H1 (cell line): ENCODE measurements around the gene DTX4. TPM values are rescaled to one million over a fixed set of nuclear protein-coding genes. Genes with fewer than 3 reads are reported as not detected.

Source experiments
- CTCF ChIA-PET: fragments of 300-600 bp; sonication (Branson Sonifier 250); formaldehyde crosslinking; loops from one replicate; lab custom pipeline; 2021; ENCODE audit not compliant: partially characterized antibody; lab: Charles Lee
- POLR2A ChIA-PET: fragments of 300-600 bp; sonication (Branson Sonifier 250); formaldehyde crosslinking; loops from one replicate; lab custom pipeline; 2021; ENCODE audit warnings: inconsistent platforms; ENCODE audit not compliant: partially characterized antibody; lab: Charles Lee
- DNase-seq, 2 experiments: peaks; one replicate each; pipeline versions ENCODE4 v3.0.0 to v3.0.0-alpha.2; 2010 to 2022; ENCODE audit warnings: low spot score in 2 of 2, low read depth in 1 of 2, mixed read lengths in 1 of 2
- FAIRE-seq: peaks from 2 replicates; lab custom pipeline; 2011; peaks lifted over from hg19 to GRCh38; lab: Jason Lieb, UNC
- H2AFZ ChIP-seq: 2 replicates; pipeline ENCODE4 v1.8.1; 2012; ENCODE audit warnings: low read length, inconsistent platforms
- H2AK5ac ChIP-seq: 2 replicates; pipeline ENCODE4 v1.6.1; 2013; ENCODE audit warnings: low read depth, low read length
- H2BK120ac ChIP-seq: replicated peaks from 2 replicates; pipeline ENCODE3; 2013; ENCODE audit warnings: low read depth, low read length, inconsistent platforms
- H2BK12ac ChIP-seq: 2 replicates; pipeline ENCODE4 v1.6.1; 2013; ENCODE audit warnings: low read depth, low read length
- H2BK15ac ChIP-seq: 2 replicates; pipeline ENCODE4 v1.6.1; 2013; ENCODE audit warnings: low read length
- H2BK20ac ChIP-seq: 2 replicates; pipeline ENCODE4 v1.6.1; 2013; ENCODE audit warnings: low read length
- H2BK5ac ChIP-seq: 2 replicates; pipeline ENCODE4 v1.6.1; 2013; ENCODE audit warnings: low read depth, low read length
- H3K14ac ChIP-seq: 2 replicates; pipeline ENCODE4 v1.6.1; 2013; ENCODE audit warnings: inconsistent platforms; ENCODE audit not compliant: insufficient read length
- H3K18ac ChIP-seq: 2 replicates; pipeline ENCODE4 v1.6.1; 2013; ENCODE audit warnings: low read length; ENCODE audit errors: extremely low read depth
- H3K23ac ChIP-seq: 2 replicates; pipeline ENCODE4 v1.6.1; 2013; ENCODE audit warnings: inconsistent platforms; ENCODE audit not compliant: insufficient read length
- H3K23me2 ChIP-seq: 2 replicates; pipeline ENCODE4 v1.6.1; 2013; ENCODE audit warnings: low read depth, low read length
- H3K27ac ChIP-seq: 2 replicates; pipeline ENCODE4 v1.6.1; 2011; ENCODE audit warnings: low read depth, low read length, inconsistent platforms
- H3K27me3 ChIP-seq, 4 experiments: replicated peaks in 1 of 4; 1 replicate in 1 of 4; 2 replicates in 3 of 4; pipeline versions ENCODE4 v1.6.1 to v1.8.1; 2011 to 2013; ENCODE audit warnings: low read length in 3 of 4, mild to moderate bottlenecking in 3 of 4, inconsistent platforms in 2 of 4, mixed read lengths in 2 of 4, moderate library complexity in 1 of 4; ENCODE audit not compliant: control insufficient read depth in 3 of 4, insufficient read depth in 3 of 4; ENCODE audit errors: extremely low read depth in 1 of 4
- H3K36me3 ChIP-seq, 4 experiments: 2 replicates each; pipeline versions ENCODE4 v1.6.1 to v1.8.1; 2011 to 2013; ENCODE audit warnings: mild to moderate bottlenecking in 4 of 4, low read length in 3 of 4, moderate library complexity in 2 of 4, control low read depth in 1 of 4, inconsistent platforms in 1 of 4; ENCODE audit not compliant: insufficient read depth in 4 of 4, control insufficient read depth in 2 of 4
- H3K4ac ChIP-seq: replicated peaks from 2 replicates; pipeline ENCODE3; 2013; ENCODE audit warnings: low read length, low read depth, mixed read lengths, inconsistent platforms; ENCODE audit not compliant: insufficient read length
- H3K4me1 ChIP-seq, 4 experiments: replicated peaks in 1 of 4; 1 replicate in 1 of 4; 2 replicates in 3 of 4; pipeline versions ENCODE4 v1.6.1 to v1.8.1; 2011 to 2013; ENCODE audit warnings: low read length in 3 of 4, inconsistent platforms in 2 of 4, mixed read lengths in 1 of 4; ENCODE audit not compliant: insufficient read depth in 4 of 4, control insufficient read depth in 3 of 4
- H3K4me2 ChIP-seq, 2 experiments: 2 replicates each; pipeline versions ENCODE4 v1.6.1 to v1.8.1; 2011 to 2013; ENCODE audit warnings: low read depth in 2 of 2, low read length in 2 of 2, control low read depth in 1 of 2, inconsistent platforms in 1 of 2, mild to moderate bottlenecking in 1 of 2; ENCODE audit not compliant: insufficient read depth in 1 of 2
- H3K4me3 ChIP-seq, 4 experiments: fragments of 200-600, 300-600 bp in 1 of 4; sonication (generic), shearing (Covaris generic), sonication (Bioruptor Twin) in 1 of 4; 2 replicates each; pipeline versions ENCODE4 v1.5.1 to v1.8.1; 2011 to 2016; ENCODE audit warnings: low read length in 4 of 4, low read depth in 3 of 4, control low read depth in 2 of 4, inconsistent platforms in 2 of 4, mild to moderate bottlenecking in 2 of 4, mixed read lengths in 1 of 4, moderate library complexity in 1 of 4; ENCODE audit not compliant: insufficient read depth in 2 of 4; ENCODE audit errors: extremely low read depth in 1 of 4
- H3K56ac ChIP-seq: replicated peaks from 2 replicates; pipeline ENCODE3; 2013; ENCODE audit warnings: low read depth, mild to moderate bottlenecking, mixed read lengths, low read length, inconsistent platforms; ENCODE audit not compliant: insufficient read length
- H3K79me1 ChIP-seq: 2 replicates; pipeline ENCODE4 v1.6.1; 2013; ENCODE audit warnings: low read depth, low read length, control low read depth
- H3K79me2 ChIP-seq, 2 experiments: 2 replicates each; pipeline versions ENCODE4 v1.6.1 to v1.8.1; 2012 to 2013; ENCODE audit warnings: low read length in 2 of 2, mild to moderate bottlenecking in 2 of 2, inconsistent platforms in 1 of 2; ENCODE audit not compliant: insufficient read depth in 2 of 2, control insufficient read depth in 1 of 2
- H3K9ac ChIP-seq, 4 experiments: replicated peaks in 1 of 4; 1 replicate in 1 of 4; 2 replicates in 3 of 4; pipeline versions ENCODE4 v1.6.1 to v1.8.1; 2011 to 2013; ENCODE audit warnings: low read depth in 3 of 4, low read length in 3 of 4, control low read depth in 2 of 4, mild to moderate bottlenecking in 2 of 4, moderate library complexity in 2 of 4, inconsistent platforms in 1 of 4; ENCODE audit errors: extremely low read depth in 1 of 4
- H3K9me3 ChIP-seq, 2 experiments: 2 replicates each; pipeline versions ENCODE4 v1.6.1 to v1.8.1; 2012 to 2013; ENCODE audit warnings: mild to moderate bottlenecking in 2 of 2, moderate library complexity in 2 of 2, control low read depth in 1 of 2, inconsistent platforms in 1 of 2, low read depth in 1 of 2, low read length in 1 of 2, mixed read lengths in 1 of 2; ENCODE audit not compliant: insufficient read depth in 2 of 2
- H4K20me1 ChIP-seq, 2 experiments: replicated peaks in 1 of 2; 2 replicates each; pipeline versions ENCODE3 to v1.8.1; 2011 to 2013; ENCODE audit warnings: inconsistent platforms in 2 of 2, low read length in 2 of 2, mild to moderate bottlenecking in 1 of 2; ENCODE audit not compliant: insufficient read depth in 2 of 2, control insufficient read depth in 1 of 2
- H4K5ac ChIP-seq: 2 replicates; pipeline ENCODE4 v1.6.1; 2013; ENCODE audit warnings: low read length, low read depth, mixed read lengths, inconsistent platforms; ENCODE audit not compliant: insufficient read length
- H4K8ac ChIP-seq: 2 replicates; pipeline ENCODE4 v1.8.0; 2013; ENCODE audit warnings: mild to moderate bottlenecking, moderate library complexity, low read length, inconsistent platforms; ENCODE audit not compliant: insufficient read depth; ENCODE audit errors: extremely low read depth
- H4K91ac ChIP-seq: replicated peaks from 2 replicates; pipeline ENCODE3; 2013; ENCODE audit warnings: low read length, mixed read lengths, inconsistent platforms; ENCODE audit not compliant: insufficient read length
- BACH1 ChIP-seq: IDR thresholded peaks from 2 replicates; pipeline ENCODE4 v1.6.1; 2012; ENCODE audit warnings: low read length, improper control_type of control experiment
- CHD2 ChIP-seq: IDR thresholded peaks from 2 replicates; pipeline ENCODE4 v1.6.1; 2012; ENCODE audit warnings: low read length, improper control_type of control experiment
- CTCF ChIP-seq, 3 experiments: IDR thresholded peaks; 1 replicate in 2 of 3; 2 replicates in 1 of 3; pipeline versions ENCODE4 v1.5.1 to v1.6.1; 2011; ENCODE audit warnings: low read length in 3 of 3, mild to moderate bottlenecking in 3 of 3, inconsistent platforms in 2 of 3, low read depth in 1 of 3, moderate library complexity in 1 of 3; ENCODE audit not compliant: insufficient read depth in 1 of 3; ENCODE audit errors: control extremely low read depth in 1 of 3
- FOSL1 ChIP-seq: IDR thresholded peaks from 2 replicates; pipeline ENCODE4 v1.6.1; 2011; ENCODE audit warnings: mild to moderate bottlenecking, low read depth, low read length, moderate library complexity; ENCODE audit not compliant: insufficient read depth
- JUND ChIP-seq: IDR thresholded peaks from 2 replicates; pipeline ENCODE4 v1.6.1; 2011; ENCODE audit warnings: mild to moderate bottlenecking, improper control_type of control experiment, low read length
- KDM1A ChIP-seq: fragments of 200-600, 300-600 bp; sonication (generic); IDR thresholded peaks from 2 replicates; pipeline ENCODE4 v1.7.1; 2016; ENCODE audit warnings: mild to moderate bottlenecking, low read length, borderline replicate concordance
- NRF1 ChIP-seq: IDR thresholded peaks from 2 replicates; pipeline ENCODE4 v1.6.1; 2011; ENCODE audit warnings: mild to moderate bottlenecking, low read depth, low read length, improper control_type of control experiment
- RAD21 ChIP-seq, 2 experiments: IDR thresholded peaks in 1 of 2; conservative IDR thresholded peaks in 1 of 2; 2 replicates each; pipeline ENCODE4 v1.6.1; 2011; ENCODE audit warnings: low read depth in 2 of 2, low read length in 2 of 2, improper control_type of control experiment in 1 of 2, inconsistent platforms in 1 of 2, mild to moderate bottlenecking in 1 of 2, moderate library complexity in 1 of 2
- SAP30 ChIP-seq: fragments of 300-600 bp; sonication (generic); IDR thresholded peaks from 2 replicates; pipeline ENCODE4 v1.7.1; 2012; ENCODE audit warnings: low read length, moderate library complexity, mild to moderate bottlenecking, inconsistent platforms; ENCODE audit not compliant: insufficient read depth, insufficient replicate concordance
- SP2 ChIP-seq: IDR thresholded peaks from 2 replicates; pipeline ENCODE4 v1.6.1; 2012; ENCODE audit warnings: mild to moderate bottlenecking, low read length, inconsistent platforms
- YY1 ChIP-seq: IDR thresholded peaks from 2 replicates; pipeline ENCODE4 v1.6.1; 2011; ENCODE audit warnings: low read depth, mild to moderate bottlenecking, low read length
- WGBS, 2 experiments: shearing (Covaris generic) in 1 of 2; methylation state at CpG; one replicate each; pipeline versions ENCODE4 v1.1.6 to v1.1.7; 2013 to 2015; ENCODE audit warnings: low lambda C conversion rate in 2 of 2, mixed read lengths in 2 of 2, inconsistent platforms in 1 of 2, low coverage in 1 of 2, missing lambda C conversion rate in 1 of 2; ENCODE audit not compliant: insufficient replicate concordance in 2 of 2, insufficient coverage in 1 of 2, insufficient read length in 1 of 2; ENCODE audit errors: extremely low coverage in 1 of 2, missing lambda C conversion rate in 1 of 2; 5-methylcytosine and 5-hydroxymethylcytosine counted together
- polyA plus RNA-seq, 7 experiments: library from polyadenylated mRNA; depleted of rRNA in 3 of 7; stranded (reverse) in 5 of 7; unstranded in 2 of 7; fragments of >200 nt in 5 of 7; fragments of 200-250 nt in 2 of 7; gene quantifications; 1 replicate in 5 of 7; 2 replicates in 1 of 7; 4 replicates in 1 of 7; pipeline versions ENCODE4 v1.2.1 to v1.2.3, GENCODE V29; 2011 to 2013; ENCODE audit warnings: missing spikeins in 2 of 7, mixed read lengths in 2 of 7
- total RNA-seq: library from RNA; stranded (reverse); fragmentation: NEBNext Ultra II Directional; extraction: Animal tissue kit (Norgen Biotek cat#: 25700); gene quantifications from 2 replicates; pipeline ENCODE4 v1.2.1, GENCODE V29; 2021

DTX4 gene
- total and polyA plus RNA-seq, 2 of the 8 experiments (the other 6 are each of a cell fraction or from before 2014, with no cell fraction given): 5.1 to 18.8 TPM

- Histone ChIP-seq H3K36me3 (peaks cover 4 to 61% (median 48%) of the 10 kb centered on the region in 4 experiments; a peak in 7 of 8 replicates), H4K8ac (no peak overlapping the region; the same call in 1 of the 2 replicates), H4K91ac (no peak overlapping the region), H2BK5ac (no peak overlapping the region), H3K9me3 (peaks cover 4 to 10% of the 10 kb centered on the region in 2 experiments; a peak in 3 of 4 replicates), H2AFZ (no peak overlapping the region), H3K4me1 (no peaks in the 10 kb centered on the region), H2BK120ac (no peak overlapping the region), H3K4ac (no peak overlapping the region), H3K23ac (no peak overlapping the region), H3K9ac (no peak overlapping the region), H2AK5ac (no peak overlapping the region), H4K20me1 (peaks cover 0 to 2% of the 10 kb centered on the region in 2 experiments), H3K4me2 (no peak overlapping the region), H3K23me2 (no peaks in the 10 kb centered on the region), H2BK15ac (no peak overlapping the region), H2BK12ac (no peak overlapping the region), H3K18ac (no peak overlapping the region), H2BK20ac (no peak overlapping the region), H3K56ac (no peak overlapping the region), H3K14ac (no peak overlapping the region), H4K5ac (no peak overlapping the region), H3K4me3 (no peak overlapping the region), H3K27me3 (no peaks in the 10 kb centered on the region), H3K79me2 (0 out of 4 replicates have a peak, but pooled peaks cover 0 to 3% of the 10 kb centered on the region in 2 experiments), H3K27ac (no peak overlapping the region), H3K79me1 (no peaks in the 10 kb centered on the region)
- FAIRE-seq (no peak), DNase-seq (no peak)
- POLR2A ChIA-PET: interaction anchor here (1.1 kb wide), 1 partner anchor 11 kb away, joined by 3 read pairs; no protein-coding TSS in a partner anchor
- WGBS, 2 experiments: 94% methylated on average over 8 of the region's 8 CpGs; no CpG with 5 or more reads in 1 of the 2 experiments
- CTCF ChIA-PET: interaction anchor here (1.7 to 5.1 kb wide), 5 partner anchors 9 to 34 kb away, joined by 6 to 19 read pairs (median 10); partner anchors contain the start of gene DTX4
- TF ChIP-seq FOSL1 (no peak), SP2 (no peak), CHD2 (no peak), NRF1 (no peak), RAD21 (IDR thresholded peaks at IDR 0.05 in 1 of 2, conservative IDR thresholded peaks at IDR 0.05 in 1 of 2; ENCODE audit: low read depth in 2 of 2, low read length in 2 of 2) (no peak), CTCF (IDR thresholded peaks at IDR 0.05; ENCODE audit: control extremely low read depth in 1 of 3, insufficient read depth in 1 of 3, low read depth in 1 of 3, low read length in 3 of 3) (no peak), SAP30 (no peak), JUND (no peak), BACH1 (no peak), KDM1A (no peak), YY1 (no peak)
Measured at GRCh38 chr11:59191890-59192289, 20.0 kb downstream of the DTX4 start.
